NK-92 (cell line): ENCODE results near the gene DISC1.

Experiments
- DNase-seq: peaks from one replicate; lab custom pipeline; 2025; ENCODE audit not compliant: unreplicated experiment; lab: John Stamatoyannopoulos, UW

The DISC1 gene

GRCh38 chr1:231806623-231807495, 180.3 kb downstream of the DISC1 start:
- DNase-seq, result no peak

GRCh38 chr1:231807541-231807940, 181.0 kb downstream of the DISC1 start:
- no peak for DNase-seq

GRCh38 chr1:231808116-231808515, 181.5 kb downstream of the DISC1 start:
- no peak for DNase-seq

DNA sequence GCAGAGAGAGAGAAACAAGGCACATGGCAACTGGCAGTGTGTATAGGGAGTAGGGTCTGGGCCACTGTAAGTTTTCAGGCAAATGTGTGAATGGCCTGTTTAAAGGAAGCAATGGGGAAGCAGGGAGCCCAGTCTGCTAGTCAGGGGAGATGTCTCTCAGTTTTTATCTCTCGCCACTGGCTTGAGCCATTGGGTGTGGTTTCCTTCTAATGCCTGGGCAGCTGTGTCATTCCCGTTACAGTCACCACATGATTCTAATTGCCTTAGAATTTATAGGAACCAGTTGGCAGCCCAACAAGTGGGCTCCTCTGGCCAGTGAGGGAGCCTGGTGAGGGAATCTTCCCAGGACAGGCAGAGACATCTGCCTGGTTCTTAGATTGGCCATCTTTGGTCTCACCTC, 182.4 kb downstream of the DISC1 start:
- DNase-seq, result no peak

- DNase-seq, result no peak
Observed at GRCh38 chr1:231810415-231810814, 183.8 kb downstream of the DISC1 start.

GRCh38 chr1:231814021-231814420, 187.4 kb downstream of the DISC1 start:
- no peak for DNase-seq

- DNase-seq, result no peak
Observed at GRCh38 chr1:231814521-231814920, 187.9 kb downstream of the DISC1 start.

DNA sequence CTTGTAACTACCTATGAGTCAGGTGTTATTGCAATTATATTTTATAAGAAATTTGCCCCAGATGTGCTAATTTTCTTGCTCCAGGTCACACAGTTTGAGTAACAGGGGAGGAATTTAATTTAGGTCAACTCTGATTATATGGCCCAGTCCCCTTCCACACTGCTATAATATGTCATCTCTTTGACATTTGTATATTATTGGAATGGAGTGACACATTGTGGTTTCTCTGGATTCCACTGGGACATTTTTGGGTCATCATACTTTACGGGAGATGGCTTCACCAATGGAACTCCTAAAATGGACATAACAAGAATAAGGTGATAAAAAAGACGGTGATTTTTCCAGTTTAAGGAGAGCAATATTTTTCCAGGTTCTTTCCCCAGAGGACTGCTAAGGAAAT, 191.2 kb downstream of the DISC1 start:
- DNase-seq, result no peak

- DNase-seq, result no peak
Observed at GRCh38 chr1:231818337-231818736, 191.7 kb downstream of the DISC1 start.

- no peak for DNase-seq
Observed at GRCh38 chr1:231821281-231821680, 194.7 kb downstream of the DISC1 start.

GRCh38 chr1:231822041-231822440, 195.5 kb downstream of the DISC1 start:
- no peak for DNase-seq

DNA sequence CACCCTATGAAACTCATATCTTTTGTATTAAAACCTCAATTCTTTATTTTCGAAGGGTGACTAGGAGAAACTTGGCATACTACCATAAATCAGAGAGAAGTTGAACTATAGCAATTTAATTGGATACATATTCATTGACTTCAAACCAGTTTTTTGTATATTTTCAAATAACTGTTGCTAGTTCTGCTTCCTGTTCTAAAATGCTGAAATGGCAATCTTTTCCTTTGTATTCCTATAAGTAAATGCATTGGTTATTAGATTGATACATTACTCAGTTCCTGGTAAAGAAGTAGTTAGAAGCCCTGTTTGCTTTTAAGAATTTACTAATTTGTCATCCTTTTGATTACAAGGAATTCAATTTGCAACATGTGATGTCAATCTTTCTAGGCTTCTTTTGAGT, 200.0 kb downstream of the DISC1 start:
- DNase-seq, result no peak

- no peak for DNase-seq
Observed at GRCh38 chr1:231827337-231828105, 200.9 kb downstream of the DISC1 start.

DNA sequence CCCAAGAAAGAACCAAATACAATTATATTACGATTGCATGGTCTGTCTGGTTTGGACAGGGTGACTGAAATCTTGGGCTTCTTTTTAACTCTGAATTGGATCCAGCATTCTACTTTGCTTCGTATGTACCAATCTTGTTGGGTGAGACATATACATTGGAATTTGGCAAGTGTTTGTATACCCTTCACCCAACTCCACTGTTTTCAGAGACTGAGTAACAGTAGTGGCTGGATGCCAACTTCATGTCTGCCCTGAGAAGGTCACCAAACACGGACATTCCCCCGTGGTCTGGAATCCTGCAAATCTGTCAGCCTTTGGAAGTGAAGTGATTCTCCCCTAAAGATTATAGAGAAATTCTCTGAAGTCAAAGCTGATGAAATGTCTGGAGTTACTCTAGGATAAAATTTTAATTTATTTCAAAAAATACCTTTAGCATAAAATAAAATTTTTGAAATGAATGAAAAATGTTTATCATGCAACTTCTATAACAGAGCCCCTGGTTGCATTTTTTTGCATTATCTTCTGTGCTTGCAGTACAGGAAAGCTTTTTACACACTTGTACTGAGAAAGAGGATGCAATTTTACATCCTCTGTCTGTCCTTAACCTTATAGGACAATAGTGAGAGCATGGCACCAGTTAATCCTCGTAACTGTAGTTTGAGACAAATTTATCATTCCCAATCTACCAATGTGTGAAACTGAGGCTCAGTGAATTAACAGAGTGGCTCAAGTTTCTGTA, 201.8 kb downstream of the DISC1 start:
- DNase-seq, result no peak

DNA sequence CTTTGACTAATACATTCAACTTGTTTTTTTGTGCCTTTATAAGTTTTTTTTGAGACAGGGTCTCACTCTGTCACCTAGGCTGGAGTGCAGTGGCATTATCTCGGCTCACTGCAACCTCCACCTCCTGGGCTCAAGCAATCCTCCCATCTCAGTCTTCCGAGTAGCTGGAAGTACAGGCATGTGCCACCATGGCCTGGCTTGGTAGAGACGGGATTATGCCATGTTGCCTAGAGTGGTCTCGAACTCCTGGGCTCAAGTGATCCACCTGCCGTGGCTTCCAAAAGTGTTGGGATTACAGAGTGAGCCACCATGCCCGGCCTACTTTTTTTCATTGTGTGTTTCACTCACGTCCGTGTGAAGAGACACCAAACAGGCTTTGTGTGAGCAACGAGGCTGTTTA, 202.7 kb downstream of the DISC1 start:
- no peak for DNase-seq

DNA sequence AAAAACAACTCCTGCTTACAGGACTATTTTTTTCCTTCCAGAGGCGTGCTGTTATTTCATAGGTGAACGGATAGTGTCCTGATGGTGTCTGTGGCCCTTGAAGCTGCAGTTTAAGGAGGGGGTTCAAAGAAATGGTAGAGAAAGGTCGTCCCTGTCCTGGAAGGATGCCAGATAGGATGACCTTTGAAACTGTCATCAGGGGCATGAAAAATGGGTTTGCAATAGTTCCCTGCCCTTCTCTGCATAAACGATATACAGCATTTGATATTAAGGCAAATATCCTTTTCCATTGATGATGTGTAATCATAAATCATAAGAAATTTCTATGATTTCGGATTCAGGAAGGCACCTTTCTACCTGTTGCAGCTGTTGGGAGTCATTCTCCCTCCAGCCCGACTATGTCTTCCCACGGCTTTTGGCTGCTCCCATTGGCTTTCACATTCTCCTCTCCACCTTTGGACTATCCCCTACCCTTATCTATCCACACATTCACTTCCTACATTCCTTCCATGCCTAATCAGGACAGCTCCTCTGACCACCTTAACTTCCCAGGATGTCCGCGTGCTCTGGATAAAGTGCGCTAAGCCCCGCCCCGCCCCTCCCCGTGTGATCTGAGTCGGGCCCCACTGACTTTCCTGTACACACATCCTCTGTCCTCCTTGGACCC, 209.8 kb downstream of the DISC1 start:
- no peak for DNase-seq

GRCh38 chr1:231838521-231838920, 211.9 kb downstream of the DISC1 start:
- no peak for DNase-seq

DNA sequence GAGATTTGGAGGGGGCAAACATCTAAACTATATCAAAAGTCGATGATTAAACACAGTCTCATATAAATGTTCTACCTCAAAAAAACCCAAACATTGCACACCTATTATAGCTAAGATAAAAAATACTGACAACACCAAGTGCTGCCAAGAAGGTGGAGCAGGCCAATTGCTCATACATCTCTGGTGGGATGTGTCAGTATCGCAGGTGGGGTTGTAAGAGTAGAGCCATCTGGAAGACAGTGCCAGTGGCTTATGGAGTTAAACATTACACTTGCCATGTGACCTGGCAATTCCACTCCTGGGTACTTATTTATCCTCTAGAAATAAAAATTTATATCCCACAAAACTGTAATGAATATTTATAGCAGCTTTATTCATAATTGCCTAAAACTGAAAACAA, 213.4 kb downstream of the DISC1 start:
- no peak for DNase-seq

- no peak for DNase-seq
Observed at GRCh38 chr1:231841616-231842344, 215.2 kb downstream of the DISC1 start.

DNA sequence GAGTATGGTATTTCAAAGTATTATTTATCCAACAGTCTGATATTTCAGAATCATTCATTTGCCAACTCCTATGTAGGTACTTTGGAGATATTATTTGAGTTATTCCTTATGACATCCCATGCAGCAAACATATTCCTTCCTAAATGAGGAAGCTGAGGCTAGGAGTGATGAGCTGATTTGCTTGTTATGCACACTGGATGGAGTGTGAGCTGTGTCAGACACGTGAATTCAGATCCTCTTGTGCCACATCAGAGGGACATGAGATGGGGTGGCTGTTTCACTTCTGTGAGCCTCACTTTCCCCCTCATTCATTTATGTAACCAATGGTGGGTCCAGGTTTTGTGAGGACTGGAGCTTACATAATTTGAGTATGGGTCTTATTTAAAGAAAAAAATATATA, 215.9 kb downstream of the DISC1 start:
- no peak for DNase-seq
